ENCODE data around the gene GGA2.
"Not testable (repeated sequence)": the region's sequence is repeated elsewhere in the genome, so short reads cannot be mapped to it uniquely, and the experiment has no call there.

The GGA2 gene

DNA sequence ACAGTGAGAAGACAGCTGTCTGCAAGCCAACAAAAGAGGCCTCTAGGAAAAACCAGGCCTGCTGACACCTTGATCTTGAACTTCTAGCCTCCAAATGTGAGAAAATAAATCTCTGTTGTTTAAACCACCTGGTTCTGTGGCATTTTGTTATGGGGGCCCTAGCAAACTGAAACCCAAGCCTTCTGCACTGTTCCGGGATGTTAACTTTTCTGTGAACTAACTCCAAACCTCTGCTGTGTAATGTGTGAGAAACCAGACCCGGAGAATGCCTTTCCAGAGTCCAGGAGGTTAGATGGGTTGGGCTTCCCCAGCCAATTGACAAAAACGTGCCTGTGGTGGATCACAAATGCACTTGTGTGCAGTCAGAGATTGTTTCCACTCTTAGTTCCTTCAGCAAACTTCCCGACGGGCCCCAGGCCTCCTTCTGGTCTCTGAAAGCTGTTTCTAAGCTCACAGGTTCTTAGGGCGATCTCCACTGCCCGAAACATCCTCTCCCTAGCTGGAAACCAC lies 13.6 kb upstream of the GGA2 start:
- no peak for DNase-seq

- no peak for DNase-seq
Observed at GRCh38 chr16:23523321-23523720, 13.0 kb upstream of the GGA2 start.

GRCh38 chr16:23521965-23522364 lies 11.7 kb upstream of the GGA2 start:
- DNase-seq, result no peak

GRCh38 chr16:23521037-23521743 lies 10.9 kb upstream of the GGA2 start:
- DNase-seq, result no peak

DNA sequence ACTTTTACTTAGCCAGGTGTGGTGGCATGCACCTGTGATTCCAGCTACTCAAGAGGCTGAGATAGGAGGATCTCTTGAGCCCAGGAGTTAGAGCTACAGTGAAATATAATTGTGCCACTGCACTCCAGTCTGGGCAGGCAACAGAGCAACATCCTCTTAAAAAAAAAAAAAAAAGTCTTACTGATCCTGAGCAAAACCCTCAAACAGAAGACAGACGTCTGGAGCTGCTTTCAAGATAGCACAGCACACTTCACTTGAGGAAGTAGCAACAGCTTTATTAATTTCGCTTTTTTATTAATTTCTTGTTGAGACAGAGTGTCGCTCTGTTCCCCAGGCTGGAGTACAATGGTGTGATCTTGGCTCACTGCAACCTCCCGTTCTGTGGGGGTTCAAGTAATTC lies 10.2 kb upstream of the GGA2 start:
- no peak for DNase-seq

DNA sequence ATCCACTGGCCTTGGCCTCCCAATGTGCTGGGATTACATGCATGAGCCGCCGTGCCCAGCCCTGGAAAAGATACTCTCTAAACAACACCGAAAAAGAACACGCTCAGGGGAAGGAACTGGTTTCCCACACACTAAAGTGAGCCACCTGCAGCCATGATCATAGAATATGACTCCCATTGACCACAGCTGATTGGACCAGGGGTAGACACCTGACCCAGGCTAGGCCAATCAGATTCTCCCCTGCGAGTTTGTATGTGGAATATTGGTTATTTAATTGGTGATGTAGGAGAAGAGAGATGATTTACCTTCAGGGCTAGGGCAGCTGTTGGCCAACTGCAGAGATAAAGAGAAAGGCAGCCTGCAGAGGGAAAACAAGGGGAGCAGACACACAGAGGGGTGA lies 9.0 kb upstream of the GGA2 start:
- DNase-seq, result no peak

- DNase-seq, result no peak
Observed at GRCh38 chr16:23518435-23518891, 8.2 kb upstream of the GGA2 start.

- no peak for DNase-seq
Observed at GRCh38 chr16:23516366-23517137, 6.3 kb upstream of the GGA2 start.

- no peak for DNase-seq
Observed at GRCh38 chr16:23515881-23516280, 5.6 kb upstream of the GGA2 start.

DNA sequence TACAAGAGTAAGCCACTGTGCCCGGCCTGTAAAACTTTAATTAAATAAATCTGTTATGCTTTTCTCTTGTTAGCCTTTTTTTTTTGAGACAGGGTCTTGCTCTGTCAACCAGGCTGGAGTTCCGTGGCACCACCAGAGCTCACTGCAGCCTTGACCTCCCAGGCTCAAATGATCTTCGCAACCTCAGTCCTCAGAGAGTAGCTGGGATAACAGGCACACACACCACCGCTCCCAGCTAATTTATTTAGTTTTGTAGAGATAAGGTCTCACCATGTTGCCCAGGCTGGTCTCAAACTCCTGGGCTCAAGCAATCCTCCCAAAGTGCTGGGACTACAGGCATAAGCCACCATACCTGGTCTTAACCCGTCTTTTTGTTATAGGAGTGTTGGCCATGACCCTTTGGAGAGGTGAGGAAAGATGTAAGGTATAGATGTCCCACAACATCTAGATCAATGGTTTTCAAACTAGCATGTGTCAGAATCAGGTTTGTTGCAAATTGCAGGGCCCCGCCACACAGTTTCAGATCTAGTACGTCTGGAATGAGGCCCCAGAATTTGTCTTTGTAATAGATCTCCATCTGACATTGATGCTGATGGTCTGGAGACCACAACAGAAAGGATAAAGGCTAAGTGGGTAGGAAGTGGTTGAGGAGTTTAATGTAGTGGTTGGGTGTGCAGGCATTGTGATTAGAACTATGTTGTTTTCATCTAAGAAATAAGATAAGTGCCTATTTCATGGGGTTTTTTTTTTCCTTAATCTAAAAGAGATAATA lies 4.3 kb upstream of the GGA2 start:
- DNase-seq, result peak; percentile 43

- DNase-seq, result no peak
Observed at GRCh38 chr16:23512168-23512695, 1.9 kb upstream of the GGA2 start.

DNA sequence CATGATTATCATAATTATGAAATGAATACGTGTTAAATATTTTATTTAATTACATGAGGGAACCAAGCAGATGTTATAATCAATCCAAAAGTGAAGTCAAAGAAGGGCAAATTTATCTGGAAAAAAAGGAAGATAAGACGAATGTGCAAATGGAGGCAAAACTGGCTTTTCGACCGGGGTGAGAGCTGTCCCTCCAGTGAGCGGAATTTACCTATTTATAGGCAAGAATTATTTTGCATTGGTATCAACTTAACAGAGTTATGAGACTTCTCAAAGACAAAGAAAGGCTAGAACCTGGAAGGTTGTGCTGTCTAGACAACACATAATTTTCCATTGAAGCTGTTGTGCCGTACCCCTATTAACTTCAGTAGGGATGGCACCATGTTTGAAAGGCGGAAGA lies 1.4 kb upstream of the GGA2 start:
- DNase-seq, result no peak

- DNase-seq, result not testable (repeated sequence)
Observed at GRCh38 chr16:23510915-23511270, 599 bp upstream of the GGA2 start.

DNA sequence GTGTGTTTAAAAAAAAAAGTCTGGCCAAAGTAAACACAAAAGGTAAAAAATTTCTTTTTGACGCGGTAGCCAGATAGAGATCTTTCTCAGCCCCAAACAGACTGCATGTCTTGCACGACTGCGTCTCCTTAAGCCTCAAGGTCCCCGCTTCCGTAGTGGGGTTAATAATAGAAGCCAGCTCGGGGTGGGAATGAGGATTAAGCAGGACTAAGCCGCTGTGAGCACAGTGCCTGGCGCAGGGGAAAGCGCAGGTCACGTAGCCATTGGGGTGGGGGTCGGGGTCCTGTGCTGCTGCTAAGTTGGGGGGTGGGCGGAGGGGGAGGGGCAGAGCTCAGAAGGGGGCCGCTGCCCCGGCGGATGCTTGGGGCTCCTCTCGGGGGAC lies 521 bp downstream of the GGA2 start:
- peak; percentile 42 for DNase-seq

DNA sequence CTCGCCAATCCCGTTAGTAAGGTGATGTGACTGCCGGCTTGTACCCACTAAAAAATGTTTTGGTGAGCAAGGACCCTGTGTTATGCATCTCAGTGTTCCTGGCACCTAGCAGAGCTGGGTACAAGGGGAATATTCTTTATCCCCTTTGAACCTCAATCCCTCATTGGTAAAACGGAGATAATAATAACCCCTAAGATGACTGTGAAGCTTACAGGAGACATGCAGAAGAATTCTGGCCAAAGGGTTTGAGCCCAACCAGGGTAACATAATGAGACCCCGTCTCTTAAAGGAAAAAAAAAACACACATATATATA lies 896 bp downstream of the GGA2 start:
- DNase-seq, result no peak

- DNase-seq, result no peak
Observed at GRCh38 chr16:23508589-23509440, 1.5 kb downstream of the GGA2 start.

DNA sequence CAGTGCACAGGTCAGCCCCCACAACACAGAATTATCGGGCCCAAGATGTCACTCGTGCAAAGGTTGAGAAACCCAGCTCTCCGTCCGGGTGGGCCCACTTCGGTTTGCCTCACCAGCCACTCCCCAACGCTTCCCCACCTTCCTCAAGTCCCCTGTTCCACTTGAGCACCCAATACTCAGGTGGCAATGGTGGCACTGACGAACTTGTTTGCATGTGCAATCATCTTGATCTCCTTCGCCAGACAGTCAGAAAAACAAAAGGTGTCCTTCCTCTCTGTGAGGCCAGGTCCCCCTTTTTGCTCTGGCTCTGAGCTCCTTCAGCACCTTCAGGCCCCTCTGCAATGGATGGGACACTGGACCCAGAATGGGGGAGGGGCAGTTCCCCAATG lies 3.7 kb downstream of the GGA2 start:
- DNase-seq, result no peak

- DNase-seq, result no peak
Observed at GRCh38 chr16:23505671-23506605, 4.4 kb downstream of the GGA2 start.

DNA sequence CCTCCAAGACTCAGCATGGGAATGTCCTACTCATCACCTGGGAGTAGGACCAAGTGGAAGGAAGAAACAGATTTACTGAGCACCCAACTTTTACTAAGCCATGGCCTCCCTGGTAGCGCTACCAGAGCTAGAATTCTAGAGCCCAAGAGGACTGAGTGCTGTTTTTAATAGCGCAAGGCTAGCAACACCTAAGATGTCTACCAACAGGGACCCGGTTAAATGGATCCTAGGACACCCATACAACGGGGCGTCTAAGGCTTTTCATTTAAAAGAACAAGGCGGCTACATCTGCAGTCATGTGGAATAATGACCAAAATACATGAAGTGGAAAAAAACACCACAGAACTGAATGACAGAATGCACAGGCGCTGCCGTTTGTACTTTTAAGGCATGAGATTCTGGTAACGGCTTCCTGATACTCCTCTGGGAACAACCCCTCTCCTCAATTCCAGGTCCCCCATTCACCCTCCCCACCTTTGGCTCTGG lies 5.1 kb downstream of the GGA2 start:
- no peak for DNase-seq

DNA sequence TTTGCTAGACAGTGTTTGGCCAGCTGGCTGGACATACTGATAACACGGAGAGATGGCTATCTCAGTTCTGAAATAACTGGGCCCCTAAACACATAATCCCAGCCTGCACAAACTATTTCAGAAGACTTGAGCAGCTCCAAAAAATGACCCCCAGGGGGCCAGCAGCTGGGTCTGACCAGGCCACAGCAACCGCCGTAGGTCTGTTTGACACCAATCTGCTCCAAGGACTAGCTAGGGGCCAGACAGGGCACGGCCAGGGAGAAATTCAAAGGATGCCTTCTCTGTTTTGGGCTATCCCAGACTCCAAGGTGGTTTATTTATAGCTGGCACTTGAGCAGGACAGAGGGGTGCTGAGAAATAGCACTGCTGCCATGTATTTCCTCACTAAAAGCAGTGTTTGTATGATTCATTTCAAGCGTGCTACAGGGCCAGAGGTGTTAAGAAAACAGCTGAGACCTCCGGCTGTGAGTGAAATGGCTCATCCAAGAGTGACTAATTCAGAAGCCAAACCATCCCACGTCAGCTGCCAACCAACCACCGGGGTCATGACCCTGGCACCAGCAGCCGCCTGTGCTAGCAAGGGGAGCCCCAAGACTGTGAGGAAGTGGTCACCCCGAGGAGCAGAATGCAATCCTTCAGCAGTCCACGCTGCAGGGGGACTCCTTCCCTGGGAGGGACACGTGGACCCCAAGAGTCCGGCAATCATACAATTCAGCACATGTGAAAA lies 5.7 kb downstream of the GGA2 start:
- DNase-seq, result peak; percentile 89

GRCh38 chr16:23504076-23504452 lies 6.2 kb downstream of the GGA2 start:
- DNase-seq, result no peak
